Peyer's patch (tissue), 4 donors: ENCODE data around the gene BCLAF1. TPM values are rescaled to one million over a fixed set of nuclear protein-coding genes. Genes with fewer than 3 reads are reported as not detected.

Experiments
- DNase-seq, 3 donors: peaks; one replicate each; pipeline ENCODE4 v3.0.0-alpha.2; 2017 to 2019
- H3K27ac ChIP-seq, 4 donors: fragments of 200-600 bp; sonication (generic); one replicate each; pipeline ENCODE4 v1.5.1; 2016 to 2019
- H3K27me3 ChIP-seq, 2 donors: fragments of 200-600 bp; sonication (generic); one replicate each; pipeline ENCODE4 v1.5.1; 2019
- H3K36me3 ChIP-seq, 3 donors: fragments of 200-600 bp; sonication (generic); one replicate each; pipeline ENCODE4 v1.5.1; 2016 to 2019
- H3K4me1 ChIP-seq, 4 donors: fragments of 200-600 bp; sonication (generic); one replicate each; pipeline ENCODE4 v1.5.1; 2016 to 2019
- H3K4me3 ChIP-seq, 4 donors: fragments of 200-600 bp; sonication (generic); 1 replicate in 3 of 4; 2 replicates in 1 of 4; pipeline ENCODE4 v1.5.1; 2016 to 2019; ENCODE audit warnings: mild to moderate bottlenecking in 1 of 4
- H3K9me3 ChIP-seq, 4 donors: fragments of 200-600 bp; sonication (generic); one replicate each; pipeline ENCODE4 v1.5.1; 2016 to 2019; ENCODE audit warnings: mild to moderate bottlenecking in 1 of 4
- POLR2A ChIP-seq, 2 donors: fragments of 450-650 bp; IDR thresholded peaks; one replicate each; pipeline ENCODE4 v1.5.1; 2017; ENCODE audit warnings: antibody characterized with exemption in 2 of 2, mild to moderate bottlenecking in 2 of 2, moderate library complexity in 2 of 2
- total RNA-seq, 4 donors: library from RNA; depleted of rRNA; stranded (reverse); fragments of >200 nt; gene quantifications; one replicate each; pipeline ENCODE4 v1.1.0, GENCODE V29; 2016
- TF ChIP-seq, protein P1 (sequence below), 6 experiments: fragments of 450-650 bp in 4 of 6; fragments of 200-600 bp in 2 of 6; sonication (generic) in 1 of 6; IDR thresholded peaks; one replicate each; pipeline ENCODE4 v1.5.1; 2017 to 2019; ENCODE audit warnings: antibody characterized with exemption in 6 of 6, mild to moderate bottlenecking in 3 of 6, moderate library complexity in 1 of 6

Gene BCLAF1
- 100 to 1,000 TPM; 110 to 639 (median 135) TPM for total RNA-seq

GRCh38 chr6:136289579-136290409 lies at the start of gene BCLAF1:
Gene BCLAF1 (minus strand): TSS chr6:136289846. CDS start chr6:136279866, 9,980 bp downstream.
- peak; percentile 97 to 98 for TF ChIP-seq POLR2A (IDR thresholded peaks at IDR 0.05)
- TF ChIP-seq, protein P1, sequence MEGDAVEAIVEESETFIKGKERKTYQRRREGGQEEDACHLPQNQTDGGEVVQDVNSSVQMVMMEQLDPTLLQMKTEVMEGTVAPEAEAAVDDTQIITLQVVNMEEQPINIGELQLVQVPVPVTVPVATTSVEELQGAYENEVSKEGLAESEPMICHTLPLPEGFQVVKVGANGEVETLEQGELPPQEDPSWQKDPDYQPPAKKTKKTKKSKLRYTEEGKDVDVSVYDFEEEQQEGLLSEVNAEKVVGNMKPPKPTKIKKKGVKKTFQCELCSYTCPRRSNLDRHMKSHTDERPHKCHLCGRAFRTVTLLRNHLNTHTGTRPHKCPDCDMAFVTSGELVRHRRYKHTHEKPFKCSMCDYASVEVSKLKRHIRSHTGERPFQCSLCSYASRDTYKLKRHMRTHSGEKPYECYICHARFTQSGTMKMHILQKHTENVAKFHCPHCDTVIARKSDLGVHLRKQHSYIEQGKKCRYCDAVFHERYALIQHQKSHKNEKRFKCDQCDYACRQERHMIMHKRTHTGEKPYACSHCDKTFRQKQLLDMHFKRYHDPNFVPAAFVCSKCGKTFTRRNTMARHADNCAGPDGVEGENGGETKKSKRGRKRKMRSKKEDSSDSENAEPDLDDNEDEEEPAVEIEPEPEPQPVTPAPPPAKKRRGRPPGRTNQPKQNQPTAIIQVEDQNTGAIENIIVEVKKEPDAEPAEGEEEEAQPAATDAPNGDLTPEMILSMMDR (IDR thresholded peaks at IDR 0.05), result no peak
- peak; percentile 100 for DNase-seq
- Histone ChIP-seq H3K4me1 (peaks cover 0 to 41% (median 11%) of the 10 kb centered on the region in 4 donors), H3K36me3 (no peaks in the 10 kb centered on the region), H3K27me3 (no peaks in the 10 kb centered on the region), H3K9me3 (no peaks in the 10 kb centered on the region), H3K27ac (peak within 1 kb of the TSS; percentile 99 to 100 (median 100)), H3K4me3 (peak within 1 kb of the TSS; percentile 87 to 99 (median 94))

DNA sequence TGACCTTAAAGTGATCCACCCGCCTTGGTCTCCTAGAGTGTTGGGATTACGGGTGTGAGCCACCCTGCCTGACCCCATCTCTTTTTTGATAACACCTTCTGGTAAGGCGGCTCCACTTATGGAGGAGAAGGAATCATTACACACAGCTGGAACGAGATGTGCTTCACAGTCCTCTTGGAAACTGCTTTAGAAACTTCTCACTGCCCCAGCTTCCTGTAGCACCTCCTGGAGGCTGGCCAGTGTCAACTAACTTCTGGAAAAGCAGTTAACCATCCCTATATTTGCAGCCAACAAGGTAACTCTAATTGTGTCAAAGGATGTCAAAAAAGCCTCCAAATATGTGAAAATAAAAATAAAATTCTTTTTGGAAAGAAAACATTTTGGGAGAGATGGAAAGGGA lies 48.8 kb upstream of the BCLAF1 start:
- no peak for TF ChIP-seq POLR2A (IDR thresholded peaks at IDR 0.05)
- TF ChIP-seq, protein P1 (IDR thresholded peaks at IDR 0.05), result no peak
- Histone ChIP-seq H3K27ac (no peak overlapping the region), H3K4me3 (no peak overlapping the region), H3K36me3 (peaks cover 0 to 3% (median 0%) of the 10 kb centered on the region in 3 donors), H3K4me1 (no peaks in the 10 kb centered on the region), H3K9me3 (no peaks in the 10 kb centered on the region), H3K27me3 (no peaks in the 10 kb centered on the region)
- DNase-seq, result no peak

DNA sequence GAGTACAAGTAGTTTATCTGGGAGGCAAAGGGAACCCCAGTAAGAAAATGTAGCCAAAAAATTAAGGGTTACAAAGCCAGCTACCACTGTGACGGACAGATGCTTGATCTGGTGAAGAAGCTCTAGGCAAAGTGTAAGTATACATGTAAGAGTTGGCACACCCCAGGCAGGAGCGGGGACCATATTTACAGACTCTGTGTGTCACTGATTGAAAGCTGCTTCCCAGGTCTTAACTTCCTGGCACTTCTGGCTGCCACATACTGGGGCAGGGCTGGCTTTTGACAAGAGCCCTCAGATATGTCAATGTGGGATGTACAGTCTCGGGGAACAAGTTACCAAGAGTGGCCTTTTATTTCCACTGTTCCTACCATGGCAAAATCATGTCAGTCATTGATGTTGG lies 48.0 kb upstream of the BCLAF1 start:
- TF ChIP-seq POLR2A (IDR thresholded peaks at IDR 0.05), result no peak
- TF ChIP-seq, protein P1 (IDR thresholded peaks at IDR 0.05), result no peak
- Histone ChIP-seq H3K27ac (no peak overlapping the region), H3K27me3 (no peaks in the 10 kb centered on the region), H3K4me3 (no peak overlapping the region), H3K36me3 (no peaks in the 10 kb centered on the region), H3K4me1 (no peaks in the 10 kb centered on the region), H3K9me3 (no peaks in the 10 kb centered on the region)
- DNase-seq, result no peak

DNA sequence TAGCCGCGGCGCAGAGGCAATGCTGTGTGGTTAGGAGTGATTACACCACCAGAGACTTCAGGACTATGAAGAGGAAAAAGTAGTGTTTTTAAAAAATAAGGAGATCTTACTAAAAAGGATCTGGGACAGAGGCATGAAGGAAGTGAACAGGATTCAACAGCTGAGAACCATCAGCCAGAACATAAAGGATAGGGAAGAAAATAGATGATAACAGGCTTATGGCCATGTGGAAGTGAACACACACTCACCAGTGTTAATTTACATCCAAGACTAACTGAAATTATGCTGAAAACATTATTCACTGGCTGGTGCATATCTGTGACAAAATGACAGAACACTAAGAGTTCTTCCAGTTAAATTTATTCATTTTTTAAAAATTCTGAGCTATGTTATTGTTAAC lies 47.5 kb upstream of the BCLAF1 start:
- H3K27me3 ChIP-seq, result no peaks in the 10 kb centered on the region
- no peak for DNase-seq
- no peaks in the 10 kb centered on the region for H3K36me3 ChIP-seq
- H3K9me3 ChIP-seq, result no peaks in the 10 kb centered on the region
- TF ChIP-seq POLR2A (IDR thresholded peaks at IDR 0.05), result no peak
- TF ChIP-seq, protein P1 (IDR thresholded peaks at IDR 0.05), result no peak
- H3K4me1 ChIP-seq, result no peaks in the 10 kb centered on the region
- no peak overlapping the region for H3K4me3 ChIP-seq
- no peak overlapping the region for H3K27ac ChIP-seq

GRCh38 chr6:136335736-136336363 lies 46.2 kb upstream of the BCLAF1 start:
- Histone ChIP-seq H3K36me3 (no peaks in the 10 kb centered on the region), H3K4me1 (no peaks in the 10 kb centered on the region), H3K27me3 (no peaks in the 10 kb centered on the region), H3K27ac (no peak overlapping the region), H3K9me3 (no peaks in the 10 kb centered on the region), H3K4me3 (no peak overlapping the region)
- no peak for TF ChIP-seq POLR2A (IDR thresholded peaks at IDR 0.05)
- TF ChIP-seq, protein P1 (IDR thresholded peaks at IDR 0.05), result no peak
- DNase-seq, result no peak
